NCI-H1694 (cell line): ENCODE results near the gene OR51E2.

Experiments
- DNase-seq: peaks from one replicate; lab custom pipeline; 2025; lab: John Stamatoyannopoulos, UW

Gene OR51E2

DNA sequence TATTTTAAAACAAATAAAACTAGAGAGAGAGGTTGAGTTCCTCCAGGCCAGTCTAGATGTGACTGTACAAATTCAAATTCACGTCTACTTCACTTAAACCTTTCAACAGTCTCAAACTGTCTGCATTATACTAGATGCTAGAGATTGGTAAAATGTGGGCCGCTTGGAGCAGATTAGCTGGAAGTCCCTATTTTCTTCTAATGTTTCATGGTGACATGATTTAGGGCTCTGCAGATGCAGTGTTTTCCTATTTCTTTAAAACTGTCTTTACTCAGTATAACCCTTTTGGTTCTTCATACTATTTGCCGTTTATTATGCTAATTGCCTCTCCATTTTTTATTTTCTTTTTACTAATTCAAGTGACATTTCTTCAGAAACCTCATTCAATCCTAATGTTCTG, 33.5 kb downstream of the OR51E2 start:
- DNase-seq: no peak

GRCh38 chr11:4662876-4663275, 34.8 kb downstream of the OR51E2 start:
- DNase-seq: no peak

GRCh38 chr11:4658629-4659445, 38.8 kb downstream of the OR51E2 start:
- no peak for DNase-seq

DNA sequence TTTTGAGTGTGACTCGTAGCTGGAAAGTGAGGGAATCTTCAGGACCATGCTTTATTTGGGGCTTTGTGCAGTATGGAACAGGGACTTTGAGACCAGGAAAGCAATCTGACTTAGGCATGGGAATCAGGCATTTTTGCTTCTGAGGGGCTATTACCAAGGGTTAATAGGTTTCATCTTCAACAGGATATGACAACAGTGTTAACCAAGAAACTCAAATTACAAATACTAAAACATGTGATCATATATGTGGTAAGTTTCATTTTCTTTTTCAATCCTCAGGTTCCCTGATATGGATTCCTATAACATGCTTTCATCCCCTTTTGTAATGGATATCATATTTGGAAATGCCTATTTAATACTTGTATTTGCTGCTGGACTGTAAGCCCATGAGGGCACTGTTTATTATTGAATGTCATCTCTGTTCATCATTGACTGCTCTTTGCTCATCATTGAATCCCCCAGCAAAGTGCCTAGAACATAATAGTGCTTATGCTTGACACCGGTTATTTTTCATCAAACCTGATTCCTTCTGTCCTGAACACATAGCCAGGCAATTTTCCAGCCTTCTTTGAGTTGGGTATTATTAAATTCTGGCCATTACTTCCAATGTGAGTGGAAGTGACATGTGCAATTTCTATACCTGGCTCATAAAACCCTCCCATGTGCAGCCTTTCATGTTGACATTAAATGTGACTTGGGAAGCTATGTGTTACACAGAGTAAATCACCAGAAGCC, 42.9 kb downstream of the OR51E2 start:
- DNase-seq: no peak

DNA sequence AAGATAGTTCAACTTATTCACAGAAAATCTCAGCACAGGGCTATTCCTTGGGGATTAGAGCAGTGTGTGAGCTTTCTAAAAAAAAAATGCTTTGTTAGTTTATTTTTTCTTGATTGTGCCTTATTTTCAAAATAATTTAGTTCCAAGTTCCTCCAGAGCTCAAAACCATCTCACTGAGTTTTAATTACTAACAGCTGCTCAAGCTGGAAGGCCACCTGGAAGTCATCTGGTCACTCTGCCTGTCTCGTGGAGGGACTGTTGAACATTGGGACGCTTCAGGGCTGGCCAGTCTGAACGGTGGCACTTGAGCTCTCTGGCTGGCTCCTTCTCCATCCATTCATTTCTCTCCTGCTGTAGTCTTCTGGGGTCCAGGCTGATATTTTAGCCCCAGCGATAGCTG, 49.9 kb downstream of the OR51E2 start:
- no peak for DNase-seq

- DNase-seq: no peak
These were observed 51.7 kb downstream of the OR51E2 start for GRCh38 chr11:4645974-4646373.

DNA sequence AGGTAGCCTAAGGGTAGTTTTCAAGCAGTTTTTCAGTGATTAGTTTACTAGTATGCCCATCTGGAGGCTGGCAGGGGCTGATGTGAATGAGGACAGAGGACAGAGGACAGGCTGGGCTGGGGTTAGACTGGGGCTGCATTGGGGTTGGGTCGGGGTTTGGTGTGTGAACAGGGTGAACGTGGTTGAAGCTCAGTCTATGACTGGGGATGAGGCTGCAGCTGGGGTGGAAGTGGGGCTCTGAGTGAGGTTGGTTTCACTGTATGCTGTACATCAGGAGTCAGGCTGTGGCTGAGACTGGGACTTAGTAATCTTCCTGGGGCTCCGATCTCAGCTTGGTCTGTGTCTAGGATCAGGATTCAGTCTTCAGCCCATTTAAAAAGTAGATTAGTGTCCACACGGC, 53.4 kb downstream of the OR51E2 start:
- no peak for DNase-seq

DNA sequence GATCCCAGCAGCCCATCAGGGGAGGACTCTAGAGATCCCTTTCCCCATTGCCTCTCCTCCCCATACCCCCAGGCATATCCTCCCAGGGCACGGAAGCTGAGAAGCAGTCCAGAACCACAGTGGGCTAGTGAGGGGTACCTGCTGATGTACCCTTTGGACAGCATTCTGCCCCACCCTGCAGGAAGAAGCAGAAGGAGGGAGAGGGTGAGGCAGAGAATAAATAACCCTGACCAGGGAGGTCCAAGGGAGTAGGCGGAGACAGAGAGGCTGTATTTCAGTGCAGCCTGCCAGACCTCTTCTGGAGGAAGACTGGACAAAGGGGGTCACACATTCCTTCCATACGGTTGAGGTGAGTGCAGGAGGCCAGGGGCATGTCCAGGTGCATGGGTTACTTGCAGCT, 54.0 kb downstream of the OR51E2 start, which contains the start of gene OR51E1:
TSS of gene OR51E1 (plus strand) at position 301 of the 400 bp plus-strand sequence. CDS start 8,545 bp downstream, outside the sequence.
- no peak for DNase-seq

DNA sequence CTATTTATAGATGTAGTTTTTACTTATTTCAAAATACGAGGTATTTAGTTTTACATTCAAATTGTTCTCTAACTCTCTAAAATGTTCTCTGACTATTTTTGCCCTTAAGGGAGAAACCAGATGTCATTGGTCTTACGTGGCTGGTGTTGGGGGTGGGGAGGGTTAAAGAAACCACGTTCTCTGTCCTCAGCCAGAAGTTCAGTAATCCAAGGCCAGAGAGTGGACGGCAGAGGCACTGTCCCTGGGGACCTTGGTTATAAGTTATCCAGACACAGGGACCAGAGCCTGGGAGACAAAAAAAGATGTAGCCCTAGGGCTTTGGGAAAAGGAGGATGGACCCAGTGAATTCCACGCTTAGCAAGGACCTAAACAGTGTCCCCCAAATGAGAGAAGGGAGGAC, 54.6 kb downstream of the OR51E2 start:
- DNase-seq: no peak

DNA sequence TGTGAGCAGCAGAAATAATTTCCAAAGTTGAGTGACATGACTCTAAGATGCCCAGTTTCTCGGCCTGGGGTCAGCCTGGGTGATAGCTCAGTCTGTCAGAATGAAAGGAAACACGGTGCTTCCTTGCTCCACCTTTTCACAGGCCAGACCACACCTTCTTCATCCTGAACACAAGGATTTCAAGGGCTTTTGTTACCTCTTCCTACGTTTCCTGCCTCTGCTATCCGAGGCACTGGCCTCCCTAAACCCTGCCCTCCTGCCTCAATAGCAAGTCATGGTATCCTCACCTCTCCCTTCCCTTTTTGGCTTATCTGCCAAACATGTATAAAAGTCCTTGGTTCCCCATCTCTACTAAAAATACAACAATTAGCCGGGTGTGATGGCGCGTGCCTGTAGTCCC, 55.6 kb downstream of the OR51E2 start:
- DNase-seq: no peak

DNA sequence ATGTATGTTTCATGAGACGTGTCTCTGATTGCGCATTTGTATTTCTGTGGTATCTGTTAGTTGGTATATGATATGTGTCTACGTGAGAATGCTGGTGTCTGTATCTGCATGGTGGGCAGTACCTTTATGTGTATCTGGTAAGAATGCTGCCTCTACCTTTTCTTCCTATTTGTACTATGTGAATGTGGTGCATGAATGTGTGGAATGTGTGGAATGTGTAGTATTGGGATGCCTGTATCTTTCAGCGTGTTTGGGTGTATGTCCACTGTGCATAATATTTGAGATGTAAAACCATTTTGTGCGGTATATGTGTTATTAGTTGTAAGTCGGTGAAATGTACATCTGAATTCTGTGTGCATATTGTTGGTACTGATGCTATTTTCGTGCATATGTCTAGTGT, 56.2 kb downstream of the OR51E2 start:
- DNase-seq: no peak

DNA sequence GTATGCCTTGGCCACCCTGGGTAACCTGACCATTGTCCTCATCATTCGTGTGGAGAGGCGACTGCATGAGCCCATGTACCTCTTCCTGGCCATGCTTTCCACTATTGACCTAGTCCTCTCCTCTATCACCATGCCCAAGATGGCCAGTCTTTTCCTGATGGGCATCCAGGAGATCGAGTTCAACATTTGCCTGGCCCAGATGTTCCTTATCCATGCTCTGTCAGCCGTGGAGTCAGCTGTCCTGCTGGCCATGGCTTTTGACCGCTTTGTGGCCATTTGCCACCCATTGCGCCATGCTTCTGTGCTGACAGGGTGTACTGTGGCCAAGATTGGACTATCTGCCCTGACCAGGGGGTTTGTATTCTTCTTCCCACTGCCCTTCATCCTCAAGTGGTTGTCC, 57.7 kb downstream of the OR51E2 start:
- DNase-seq: no peak

DNA sequence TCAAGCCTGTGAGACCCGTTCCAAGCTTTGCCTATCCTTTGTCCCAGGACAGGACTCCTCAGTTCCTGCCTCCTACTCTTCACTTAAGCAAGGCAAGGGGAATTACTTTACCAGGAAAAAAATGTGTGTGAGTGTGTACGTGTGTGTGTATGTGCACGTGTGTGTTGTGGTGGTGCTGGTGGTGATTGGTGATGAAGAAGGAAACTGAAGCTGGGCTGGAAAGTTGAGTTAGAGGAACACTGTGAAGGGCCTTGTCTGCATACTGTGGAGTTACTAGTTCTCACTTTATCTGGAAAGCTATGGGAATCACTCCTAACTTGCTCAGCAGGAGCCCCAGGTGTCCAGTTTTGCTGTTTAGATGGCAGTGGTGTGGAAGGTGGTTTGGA, 60.0 kb downstream of the OR51E2 start:
- DNase-seq: no peak

DNA sequence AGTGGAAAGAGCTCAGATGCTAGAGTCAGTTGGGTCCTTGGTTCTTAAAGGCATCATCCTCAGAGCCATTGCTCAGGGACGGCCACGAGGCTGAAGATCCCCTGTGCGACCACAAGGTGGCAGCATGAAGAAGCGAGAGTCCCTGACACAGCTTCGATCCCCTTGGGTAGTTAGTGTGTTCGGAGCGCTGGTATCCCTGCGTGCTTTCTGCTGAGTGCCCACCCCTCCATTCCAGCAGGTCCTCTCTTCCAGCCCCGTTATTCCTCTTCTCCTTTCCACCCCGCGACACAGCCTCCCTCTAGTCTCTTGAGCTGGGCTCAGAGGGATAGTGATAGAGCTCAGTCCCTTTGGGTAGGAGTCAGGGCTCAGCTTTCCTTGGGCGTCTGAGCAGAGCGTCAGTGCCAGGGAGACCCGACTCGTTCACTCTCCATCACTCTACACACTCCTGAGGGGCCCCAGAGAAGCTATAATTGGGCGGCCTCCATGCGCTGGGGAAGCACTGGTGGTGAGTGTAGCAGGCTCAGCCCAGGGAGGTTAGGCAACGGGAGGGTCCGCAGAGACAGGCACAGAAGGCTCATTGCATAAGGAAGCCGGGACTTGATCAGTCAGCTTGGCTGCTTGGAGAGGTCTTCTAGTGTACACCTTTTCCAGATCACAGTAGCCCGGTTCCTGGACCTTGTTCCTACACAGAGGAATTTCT, 60.5 kb downstream of the OR51E2 start, which contains the start of gene OR51D1:
TSS of gene OR51D1 (plus strand) at position 516 of the 700 bp plus-strand sequence. CDS start 2,314 bp downstream, outside the sequence.
- DNase-seq: peak; percentile 3

DNA sequence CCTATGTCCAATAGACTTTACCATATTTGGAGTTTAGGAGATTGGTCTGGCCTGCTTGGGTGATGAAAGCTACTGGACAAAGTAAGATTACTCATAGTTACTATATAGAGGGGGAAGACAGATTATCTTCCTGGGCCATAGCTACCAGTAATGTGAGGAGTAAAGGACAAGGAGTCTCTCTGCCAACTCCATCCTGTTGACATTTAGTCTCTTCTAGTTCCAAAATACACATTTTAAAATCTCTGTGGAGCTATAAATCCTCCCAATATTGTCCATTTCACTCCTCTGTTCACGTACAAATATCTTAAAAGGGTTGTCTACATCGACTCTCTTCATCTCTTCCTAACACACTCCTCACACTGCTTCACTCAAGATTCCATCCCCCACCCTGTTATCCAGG, 61.5 kb downstream of the OR51E2 start:
- DNase-seq: no peak
